Epithelial cell of esophagus (primary cell): ENCODE data around the gene CENPX.

Experiments used
- DNase-seq: peaks from one replicate; pipeline ENCODE4 v3.0.0; 2010; ENCODE audit warnings: low read depth
- H3K4me3 ChIP-seq: 2 replicates; pipeline ENCODE4 v1.5.1; 2011; ENCODE audit warnings: mild to moderate bottlenecking, low read length, control low read depth
- TF ChIP-seq, protein P1 (sequence below): IDR thresholded peaks from 2 replicates; pipeline ENCODE4 v1.5.1; 2011; ENCODE audit warnings: low read depth, mild to moderate bottlenecking, low read length, control low read depth, inconsistent platforms; ENCODE audit not compliant: insufficient read depth; ENCODE audit errors: missing control alignments

The CENPX gene

DNA sequence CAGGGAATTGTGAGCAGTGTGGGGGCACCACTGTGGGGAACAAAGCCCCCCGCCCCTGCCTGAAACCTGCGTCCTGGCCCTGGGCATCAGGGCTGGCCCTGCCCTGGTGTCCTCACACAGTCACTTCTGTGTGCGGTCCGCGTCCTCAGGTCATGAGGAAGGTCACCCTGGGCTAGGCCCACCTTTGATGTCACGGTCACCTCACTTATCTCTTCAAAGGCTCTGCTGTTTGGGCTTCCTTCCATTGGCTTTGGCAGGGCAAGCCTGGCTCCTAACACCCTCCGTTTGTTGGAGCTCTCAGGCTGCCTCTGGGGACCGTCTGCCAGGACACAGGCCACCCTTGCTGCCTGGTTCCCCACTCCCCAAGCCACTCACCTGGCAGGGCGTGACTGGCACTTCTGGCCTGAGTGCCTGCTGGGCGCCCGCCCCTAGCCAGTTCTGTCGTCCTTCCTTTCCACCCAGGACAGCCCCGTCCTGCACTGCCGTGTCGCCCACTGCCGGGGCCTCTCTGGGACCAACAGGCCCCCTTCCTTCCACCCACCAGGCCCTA, 8.8 kb downstream of the CENPX start:
- no peak for DNase-seq
- TF ChIP-seq, protein P1, sequence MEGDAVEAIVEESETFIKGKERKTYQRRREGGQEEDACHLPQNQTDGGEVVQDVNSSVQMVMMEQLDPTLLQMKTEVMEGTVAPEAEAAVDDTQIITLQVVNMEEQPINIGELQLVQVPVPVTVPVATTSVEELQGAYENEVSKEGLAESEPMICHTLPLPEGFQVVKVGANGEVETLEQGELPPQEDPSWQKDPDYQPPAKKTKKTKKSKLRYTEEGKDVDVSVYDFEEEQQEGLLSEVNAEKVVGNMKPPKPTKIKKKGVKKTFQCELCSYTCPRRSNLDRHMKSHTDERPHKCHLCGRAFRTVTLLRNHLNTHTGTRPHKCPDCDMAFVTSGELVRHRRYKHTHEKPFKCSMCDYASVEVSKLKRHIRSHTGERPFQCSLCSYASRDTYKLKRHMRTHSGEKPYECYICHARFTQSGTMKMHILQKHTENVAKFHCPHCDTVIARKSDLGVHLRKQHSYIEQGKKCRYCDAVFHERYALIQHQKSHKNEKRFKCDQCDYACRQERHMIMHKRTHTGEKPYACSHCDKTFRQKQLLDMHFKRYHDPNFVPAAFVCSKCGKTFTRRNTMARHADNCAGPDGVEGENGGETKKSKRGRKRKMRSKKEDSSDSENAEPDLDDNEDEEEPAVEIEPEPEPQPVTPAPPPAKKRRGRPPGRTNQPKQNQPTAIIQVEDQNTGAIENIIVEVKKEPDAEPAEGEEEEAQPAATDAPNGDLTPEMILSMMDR: no peak
- no peak overlapping the region for H3K4me3 ChIP-seq

DNA sequence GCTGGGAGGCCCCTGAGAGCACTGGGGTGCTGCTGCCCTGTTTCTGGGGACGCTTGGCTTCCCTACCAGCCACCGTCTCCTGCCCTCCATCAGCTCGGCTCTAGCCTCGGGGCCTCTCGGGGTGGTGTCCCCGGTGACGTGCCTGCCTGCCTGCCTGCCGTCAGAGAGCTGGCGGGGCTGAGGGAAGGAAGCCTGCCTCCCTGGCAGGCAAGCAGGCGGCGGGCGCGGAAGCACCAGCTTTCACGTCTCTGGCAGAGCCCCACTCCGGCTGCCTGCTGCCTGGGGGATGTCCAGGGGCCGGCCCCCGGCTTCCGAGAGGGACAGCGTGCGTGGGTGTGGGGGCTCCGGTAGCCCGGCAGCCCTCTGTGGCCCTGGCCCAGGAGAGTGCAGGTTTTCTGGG, 9.3 kb downstream of the CENPX start:
- H3K4me3 ChIP-seq: no peak overlapping the region
- TF ChIP-seq, protein P1: no peak
- DNase-seq: peak; percentile 64

DNA sequence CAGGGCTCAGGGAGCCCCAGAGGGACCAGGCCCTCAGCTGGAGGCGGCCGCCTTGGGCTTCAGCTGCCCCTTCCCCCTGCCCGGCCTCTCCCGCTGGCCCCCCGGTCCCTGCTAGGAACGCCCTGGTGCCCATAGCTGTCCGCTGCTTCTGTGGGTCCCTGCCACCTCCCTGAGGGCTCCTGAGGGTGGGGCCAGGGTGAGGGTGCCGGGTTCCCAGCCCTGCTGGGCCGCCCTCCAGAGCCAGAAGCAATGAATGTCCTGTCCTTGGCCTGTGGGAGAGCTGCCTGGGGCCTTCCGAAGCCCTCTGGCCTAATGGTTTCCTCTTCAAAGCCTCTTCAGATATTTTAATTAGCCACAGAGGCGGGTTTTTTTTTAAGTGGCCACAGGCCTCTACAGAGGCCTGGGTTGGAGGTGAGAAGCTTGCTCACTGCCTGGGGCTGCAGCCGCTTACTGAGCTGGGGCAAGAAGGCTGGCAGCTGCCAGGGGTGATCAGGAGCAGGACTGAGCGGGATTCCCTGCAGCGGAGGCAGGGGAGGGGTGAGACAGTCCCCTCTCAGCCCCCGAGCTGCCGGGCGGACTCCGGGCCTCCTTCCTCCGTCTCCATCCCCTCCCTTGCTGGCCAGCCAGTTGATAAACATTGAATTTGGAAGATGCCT, 9.9 kb downstream of the CENPX start:
- DNase-seq: no peak
- TF ChIP-seq, protein P1: no peak
- H3K4me3 ChIP-seq: no peak overlapping the region

DNA sequence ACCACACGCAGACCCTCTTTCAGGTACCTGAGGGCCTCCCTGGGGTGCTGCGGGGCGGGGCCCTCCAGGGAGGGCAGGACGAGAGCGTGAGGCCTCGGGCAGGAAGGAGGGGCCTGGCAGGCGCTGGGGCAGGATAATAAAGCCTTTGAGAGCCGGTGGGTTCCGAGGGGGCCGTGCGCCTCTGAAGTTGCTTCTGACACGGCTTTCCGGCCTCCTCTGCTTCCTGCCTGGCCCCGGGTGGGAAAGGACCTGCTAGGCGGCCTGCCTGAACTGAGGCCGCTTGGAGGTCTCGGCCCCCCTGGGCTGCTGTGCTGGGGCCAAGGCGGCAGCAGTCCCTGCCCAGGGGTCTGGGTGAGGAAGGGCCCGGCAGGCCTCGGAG, 10.4 kb downstream of the CENPX start:
- DNase-seq: no peak

DNA sequence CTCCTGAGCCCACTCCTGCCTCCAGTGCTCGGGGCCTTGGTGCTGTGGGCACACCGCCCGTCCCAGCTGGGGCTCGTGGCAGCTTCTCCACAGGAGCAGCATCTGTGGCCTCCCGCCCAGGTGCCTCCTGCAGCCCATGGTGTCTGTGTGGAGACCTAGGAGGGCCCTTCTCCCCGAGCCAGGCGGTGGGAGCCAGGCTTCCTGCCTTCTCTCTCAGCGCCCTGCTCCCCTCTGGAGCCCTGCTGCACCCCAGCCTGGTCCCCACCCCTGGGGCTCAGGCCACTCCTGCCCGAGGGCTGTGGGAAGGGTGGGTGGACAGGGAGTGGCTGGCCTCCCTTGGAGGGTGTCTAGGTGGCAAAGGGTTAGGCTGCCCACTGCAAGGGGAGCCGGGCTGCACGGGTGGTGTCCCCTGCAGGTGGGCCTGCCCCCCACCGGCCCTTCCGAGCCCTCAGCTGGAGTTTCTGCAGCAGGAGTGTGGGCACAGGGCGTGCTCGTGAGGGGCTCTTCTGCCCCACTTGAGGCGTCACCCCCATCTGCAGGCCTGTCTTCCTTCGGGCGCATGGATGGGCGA, 11.0 kb downstream of the CENPX start:
- H3K4me3 ChIP-seq: no peak overlapping the region
- TF ChIP-seq, protein P1: no peak
- DNase-seq: no peak

More for the DNA sequence above, 10.4 kb downstream of the CENPX start:
- H3K4me3 ChIP-seq: no peak overlapping the region
- TF ChIP-seq, protein P1: no peak

DNA sequence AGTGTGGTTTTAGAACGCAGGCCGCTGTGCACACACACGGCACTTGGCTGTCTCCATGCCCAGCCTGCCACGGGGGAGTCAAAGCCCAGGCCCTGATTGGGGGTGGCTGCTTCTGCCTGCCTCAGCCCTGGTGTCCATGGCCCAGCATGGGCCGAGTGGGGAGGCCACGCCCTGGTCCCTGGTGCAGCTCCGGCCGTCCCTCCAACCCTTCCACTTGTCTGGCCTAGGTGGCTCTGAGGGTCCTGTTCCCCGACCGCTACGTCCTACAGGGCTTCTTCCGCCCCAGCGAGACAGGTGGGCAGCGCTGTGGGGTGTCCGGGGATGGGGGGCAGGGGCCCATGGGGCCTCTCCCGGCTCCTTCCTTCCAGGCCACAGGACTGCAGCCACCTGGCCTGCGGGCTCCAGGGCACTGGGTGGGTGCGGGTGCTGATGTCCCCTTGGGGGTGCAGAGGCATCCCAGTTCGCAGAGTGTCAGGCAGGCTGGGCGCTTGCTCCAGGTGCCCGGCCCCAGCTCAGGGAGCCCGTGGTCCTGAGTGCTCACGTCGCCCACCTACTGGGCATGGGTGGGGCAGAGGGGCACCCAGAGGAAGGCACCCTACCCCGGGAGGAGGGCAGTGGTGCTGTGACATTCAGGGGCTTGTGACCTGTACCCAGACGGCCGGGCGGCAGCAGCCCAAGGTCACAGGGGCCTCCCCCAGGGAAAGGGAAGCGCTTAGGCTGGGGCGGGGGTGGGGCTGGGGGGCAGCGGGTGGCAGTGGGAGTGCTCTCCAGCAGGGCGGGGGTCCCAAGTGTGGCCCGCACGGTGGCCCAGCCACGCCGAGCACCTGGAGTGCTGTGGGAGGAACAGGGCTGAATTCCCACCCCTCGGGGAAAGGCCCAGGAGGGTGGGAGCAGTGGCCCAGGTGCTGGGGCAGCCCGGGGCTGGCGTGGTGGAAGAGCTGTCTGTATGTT, 11.8 kb downstream of the CENPX start:
- H3K4me3 ChIP-seq: no peak overlapping the region
- no peak for DNase-seq
- TF ChIP-seq, protein P1: no peak
